OCI-LY3 (cell line): Measurements from ENCODE around the gene IP6K1.
"Not testable (repeated sequence)": the region's sequence is repeated elsewhere in the genome, so short reads cannot be mapped to it uniquely, and the experiment has no call there.

Source experiments
- H2AFZ ChIP-seq: fragments of 200-600, 300-600 bp; shearing (Covaris generic); 2 replicates; pipeline ENCODE4 v1.6.0; 2014; ENCODE audit warnings: antibody characterized with exemption, low read depth, low read length
- H3K27ac ChIP-seq: fragments of 200-600, 300-600 bp; sonication (generic); 2 replicates; pipeline ENCODE4 v1.5.1; 2014; ENCODE audit warnings: mild to moderate bottlenecking, low read length, moderate library complexity, mixed read lengths
- H3K27me3 ChIP-seq: fragments of 200-600, 300-600 bp; sonication (generic); 2 replicates; pipeline ENCODE4 v1.6.1; 2014; ENCODE audit warnings: low read depth, low read length, mixed read lengths
- H3K36me3 ChIP-seq: fragments of 200-600, 300-600 bp; sonication (generic); replicated peaks from 2 replicates; pipeline ENCODE3; 2014; ENCODE audit warnings: low read depth, low read length, mixed read lengths
- H3K4me1 ChIP-seq: fragments of 300-600, 200-600 bp; sonication (generic); 2 replicates; pipeline ENCODE4 v1.6.1; 2014; ENCODE audit warnings: low read length, mixed read lengths
- H3K4me2 ChIP-seq: fragments of 200-600, 300-600 bp; sonication (generic); 2 replicates; pipeline ENCODE4 v1.6.1; 2014; ENCODE audit warnings: low read length, mixed read lengths
- H3K4me3 ChIP-seq: fragments of 300-600, 200-600 bp; sonication (generic); 2 replicates; pipeline ENCODE4 v1.5.1; 2014; ENCODE audit warnings: antibody characterized with exemption, mild to moderate bottlenecking, low read length, moderate library complexity
- H3K79me2 ChIP-seq: fragments of 300-600, 200-600 bp; shearing (Covaris generic); 2 replicates; pipeline ENCODE4 v1.6.1; 2014; ENCODE audit warnings: mild to moderate bottlenecking, low read length, mixed read lengths
- H3K9ac ChIP-seq: fragments of 300-600, 200-600 bp; shearing (Covaris generic); 2 replicates; pipeline ENCODE4 v1.6.0; 2014; ENCODE audit warnings: mild to moderate bottlenecking, low read length, moderate library complexity
- H3K9me3 ChIP-seq: fragments of 200-600, 300-600 bp; shearing (Covaris generic); 2 replicates; pipeline ENCODE4 v1.6.1; 2014; ENCODE audit warnings: low read length, mixed read lengths; ENCODE audit not compliant: insufficient read depth
- H4K20me1 ChIP-seq: fragments of 200-600, 300-600 bp; sonication (generic); 2 replicates; pipeline ENCODE4 v1.6.1; 2016; ENCODE audit warnings: low read length, mixed read lengths; ENCODE audit not compliant: insufficient read depth
- EZH2phosphoT487 ChIP-seq: fragments of 200-600 bp; shearing (Covaris generic); IDR thresholded peaks from 2 replicates; pipeline ENCODE4 v1.6.1; 2018; ENCODE audit warnings: antibody characterized with exemption, mixed run types, low read depth
- TF ChIP-seq, protein P1 (sequence below): fragments of 200-600, 300-600 bp; sonication (generic); IDR thresholded peaks from 2 replicates; pipeline ENCODE4 v1.5.1; 2014; ENCODE audit warnings: antibody characterized with exemption, low read length, low read depth

IP6K1 gene

GRCh38 chr3:49756036-49756435 lies 30.3 kb downstream of the IP6K1 start:
- Histone ChIP-seq H3K9me3 (no peaks in the 10 kb centered on the region), H3K36me3 (no peaks in the 10 kb centered on the region), H3K27me3 (no peaks in the 10 kb centered on the region), H3K4me2 (no peak overlapping the region), H3K4me3 (no peak overlapping the region), H3K27ac (no peak overlapping the region), H3K9ac (no peak overlapping the region), H3K79me2 (peaks cover 51% of the 10 kb centered on the region), H3K4me1 (no peaks in the 10 kb centered on the region), H2AFZ (no peak overlapping the region), H4K20me1 (peaks cover 25% of the 10 kb centered on the region)
- TF ChIP-seq EZH2phosphoT487, result no peak
- TF ChIP-seq, protein P1, sequence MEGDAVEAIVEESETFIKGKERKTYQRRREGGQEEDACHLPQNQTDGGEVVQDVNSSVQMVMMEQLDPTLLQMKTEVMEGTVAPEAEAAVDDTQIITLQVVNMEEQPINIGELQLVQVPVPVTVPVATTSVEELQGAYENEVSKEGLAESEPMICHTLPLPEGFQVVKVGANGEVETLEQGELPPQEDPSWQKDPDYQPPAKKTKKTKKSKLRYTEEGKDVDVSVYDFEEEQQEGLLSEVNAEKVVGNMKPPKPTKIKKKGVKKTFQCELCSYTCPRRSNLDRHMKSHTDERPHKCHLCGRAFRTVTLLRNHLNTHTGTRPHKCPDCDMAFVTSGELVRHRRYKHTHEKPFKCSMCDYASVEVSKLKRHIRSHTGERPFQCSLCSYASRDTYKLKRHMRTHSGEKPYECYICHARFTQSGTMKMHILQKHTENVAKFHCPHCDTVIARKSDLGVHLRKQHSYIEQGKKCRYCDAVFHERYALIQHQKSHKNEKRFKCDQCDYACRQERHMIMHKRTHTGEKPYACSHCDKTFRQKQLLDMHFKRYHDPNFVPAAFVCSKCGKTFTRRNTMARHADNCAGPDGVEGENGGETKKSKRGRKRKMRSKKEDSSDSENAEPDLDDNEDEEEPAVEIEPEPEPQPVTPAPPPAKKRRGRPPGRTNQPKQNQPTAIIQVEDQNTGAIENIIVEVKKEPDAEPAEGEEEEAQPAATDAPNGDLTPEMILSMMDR, result no peak

DNA sequence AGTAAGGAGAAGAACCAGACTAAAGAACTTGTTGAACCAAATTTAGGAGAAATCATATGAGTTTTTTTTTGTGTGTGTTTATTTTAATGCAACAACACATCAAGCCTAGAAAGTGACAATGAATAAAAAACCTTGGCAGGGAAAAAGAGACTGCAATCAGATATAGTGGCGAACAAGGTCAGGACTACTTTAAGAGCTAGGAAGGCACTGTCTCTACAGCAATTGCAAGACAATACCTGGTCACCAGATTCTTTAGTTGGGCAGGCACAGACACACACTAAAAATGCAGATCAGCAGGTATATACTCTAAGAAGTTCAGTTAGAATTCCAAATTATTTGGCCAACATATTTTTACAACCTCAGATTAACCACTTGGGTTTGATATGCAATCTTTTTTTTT lies 31.8 kb downstream of the IP6K1 start:
- no peaks in the 10 kb centered on the region for H3K36me3 ChIP-seq
- peaks cover 26% of the 10 kb centered on the region for H4K20me1 ChIP-seq
- no peak overlapping the region for H3K4me2 ChIP-seq
- H3K9me3 ChIP-seq, result no peaks in the 10 kb centered on the region
- TF ChIP-seq EZH2phosphoT487, result no peak
- TF ChIP-seq, protein P1, result no peak
- H3K4me1 ChIP-seq, result no peaks in the 10 kb centered on the region
- no peaks in the 10 kb centered on the region for H3K27me3 ChIP-seq
- H3K4me3 ChIP-seq, result no peak overlapping the region
- no peak overlapping the region for H3K9ac ChIP-seq
- H3K27ac ChIP-seq, result no peak overlapping the region
- H3K79me2 ChIP-seq, result peaks cover 43% of the 10 kb centered on the region
- H2AFZ ChIP-seq, result no peak overlapping the region

DNA sequence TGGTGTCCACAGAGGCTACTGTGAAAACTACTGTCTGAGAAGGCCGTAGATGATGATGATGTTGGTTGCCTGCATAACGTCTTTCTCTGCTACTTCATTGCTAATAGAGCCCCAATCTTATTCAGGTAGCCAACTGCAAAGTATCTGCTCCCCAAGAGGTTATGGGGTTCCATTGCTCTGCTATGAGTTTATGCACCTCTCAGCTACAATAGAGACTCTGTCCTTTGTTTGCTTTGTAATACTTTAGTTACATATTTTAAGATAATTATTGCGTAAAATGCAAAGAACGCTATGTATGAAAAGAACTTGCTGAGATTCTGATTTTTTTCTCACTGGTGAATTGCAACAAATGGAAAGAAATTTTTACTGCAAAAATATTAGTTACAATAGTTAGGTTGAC lies 34.8 kb downstream of the IP6K1 start:
- Histone ChIP-seq H3K27ac (no peak overlapping the region), H3K4me3 (no peak overlapping the region), H3K9ac (no peak overlapping the region), H3K79me2 (peaks cover 24% of the 10 kb centered on the region), H3K4me2 (no peak overlapping the region), H3K27me3 (no peaks in the 10 kb centered on the region), H3K4me1 (no peaks in the 10 kb centered on the region), H4K20me1 (peaks cover 15% of the 10 kb centered on the region), H3K9me3 (no peaks in the 10 kb centered on the region), H3K36me3 (peaks cover 7% of the 10 kb centered on the region), H2AFZ (no peak overlapping the region)
- no peak for TF ChIP-seq EZH2phosphoT487
- TF ChIP-seq, protein P1, result no peak

GRCh38 chr3:49750056-49750455 lies 36.3 kb downstream of the IP6K1 start:
- no peaks in the 10 kb centered on the region for H3K4me1 ChIP-seq
- no peaks in the 10 kb centered on the region for H3K27me3 ChIP-seq
- peaks cover 15% of the 10 kb centered on the region for H4K20me1 ChIP-seq
- H3K9me3 ChIP-seq, result no peaks in the 10 kb centered on the region
- no peak overlapping the region for H3K9ac ChIP-seq
- TF ChIP-seq, protein P1, result no peak
- no peak for TF ChIP-seq EZH2phosphoT487
- H3K4me3 ChIP-seq, result no peak overlapping the region
- H3K27ac ChIP-seq, result no peak overlapping the region
- H2AFZ ChIP-seq, result no peak overlapping the region
- peaks cover 15% of the 10 kb centered on the region for H3K79me2 ChIP-seq
- peaks cover 10% of the 10 kb centered on the region for H3K36me3 ChIP-seq
- no peak overlapping the region for H3K4me2 ChIP-seq

- H3K4me2 ChIP-seq, H3K79me2 ChIP-seq, H3K9me3 ChIP-seq, H3K27ac ChIP-seq, H3K9ac ChIP-seq, H3K27me3 ChIP-seq, H2AFZ ChIP-seq, H3K4me3 ChIP-seq, H3K4me1 ChIP-seq: not testable (repeated sequence)
- Histone ChIP-seq H3K36me3 (peaks cover 13% of the 10 kb centered on the region), H4K20me1 (peaks cover 10% of the 10 kb centered on the region; the same call in 1 of the 2 replicates)
These were observed 37.5 kb downstream of the IP6K1 start for GRCh38 chr3:49748874-49749273.
